HepG2 (cell line): ENCODE measurements around the gene FBXO2. TPM values are rescaled to one million over a fixed set of nuclear protein-coding genes. Genes with fewer than 3 reads are reported as not detected.

Source experiments
- AGO1 ChIP-seq: fragments of 200-400 bp; formaldehyde crosslinking; IDR thresholded peaks from 2 replicates; pipeline ENCODE4 v1.6.1; 2017; ENCODE audit warnings: mild to moderate bottlenecking, low read depth, low read length, moderate library complexity; ENCODE audit not compliant: poor library complexity, severe bottlenecking
- FOXO1 ChIP-seq: sonication (generic); formaldehyde crosslinking; IDR thresholded peaks from 2 replicates; pipeline ENCODE4 v1.4.0; 2020; ENCODE audit warnings: missing genetic modification reagents
- HMG20B ChIP-seq: conservative IDR thresholded peaks from 2 replicates; pipeline ENCODE4 v1.6.1; 2016; ENCODE audit warnings: missing genetic modification reagents, missing compliant biosample characterization
- IRF9 ChIP-seq: sonication (generic); formaldehyde crosslinking; IDR thresholded peaks from 2 replicates; pipeline ENCODE4 v1.8.0; 2022; ENCODE audit warnings: missing genetic modification reagents, mild to moderate bottlenecking, borderline replicate concordance
- IRX3 ChIP-seq: sonication (generic); formaldehyde crosslinking; IDR thresholded peaks from 2 replicates; pipeline ENCODE4 v1.8.1; 2023; ENCODE audit warnings: mild to moderate bottlenecking, low read depth, missing genetic modification reagents, borderline replicate concordance
- LCORL ChIP-seq, 2 experiments: fragments of 450-650 bp in 1 of 2; sonication (generic) in 1 of 2; formaldehyde crosslinking in 1 of 2; IDR thresholded peaks; 2 replicates each; pipeline versions ENCODE4 v1.5.0 to v1.6.1; 2017 to 2020; ENCODE audit warnings: antibody characterized with exemption in 1 of 2, missing genetic modification reagents in 1 of 2
- MTERF4 ChIP-seq: sonication (generic); formaldehyde crosslinking; IDR thresholded peaks from 2 replicates; pipeline ENCODE4 v1.8.0; 2023; ENCODE audit warnings: mild to moderate bottlenecking, missing genetic modification reagents
- NCOA1 ChIP-seq: sonication (generic); formaldehyde crosslinking; IDR thresholded peaks from 2 replicates; pipeline ENCODE4 v1.9.0; 2021; ENCODE audit warnings: missing genetic modification reagents
- NFATC3 ChIP-seq: sonication (generic); formaldehyde crosslinking; IDR thresholded peaks from 2 replicates; pipeline ENCODE4 v1.5.1; 2020; ENCODE audit warnings: mild to moderate bottlenecking, missing genetic modification reagents
- NR2F2 ChIP-seq: IDR thresholded peaks from 2 replicates; pipeline ENCODE4 v1.6.1; 2012; ENCODE audit warnings: low read depth, inconsistent platforms, borderline replicate concordance
- SNRNP70 ChIP-seq: fragments of 200-400 bp; formaldehyde crosslinking; IDR thresholded peaks from 2 replicates; pipeline ENCODE4 v1.6.1; 2017; ENCODE audit warnings: mild to moderate bottlenecking, low read depth, low read length, moderate library complexity
- TEAD3 ChIP-seq: optimal IDR thresholded peaks from 2 replicates; pipeline ENCODE3; 2016; ENCODE audit warnings: borderline replicate concordance
- TOPORS ChIP-seq: sonication (generic); formaldehyde crosslinking; IDR thresholded peaks from 2 replicates; pipeline ENCODE4 v1.8.0; 2023; ENCODE audit warnings: mild to moderate bottlenecking, missing genetic modification reagents
- ZBTB26 ChIP-seq: IDR thresholded peaks from 2 replicates; pipeline ENCODE4 v1.6.1; 2016; ENCODE audit warnings: missing compliant biosample characterization, missing genetic modification reagents, borderline replicate concordance
- ZBTB4 ChIP-seq: sonication (generic); formaldehyde crosslinking; IDR thresholded peaks from 2 replicates; pipeline ENCODE4 v1.4.0; 2020; ENCODE audit warnings: missing genetic modification reagents, mild to moderate bottlenecking, borderline replicate concordance
- ZIK1 ChIP-seq: sonication (generic); formaldehyde crosslinking; IDR thresholded peaks from 2 replicates; pipeline ENCODE4 v1.5.0; 2020; ENCODE audit warnings: mild to moderate bottlenecking, low read depth, missing genetic modification reagents, borderline replicate concordance
- ZNF143 ChIP-seq: sonication (generic); formaldehyde crosslinking; IDR thresholded peaks from 2 replicates; pipeline ENCODE4 v1.4.0; 2020; ENCODE audit warnings: missing genetic modification reagents
- ZNF546 ChIP-seq: sonication (generic); formaldehyde crosslinking; conservative IDR thresholded peaks from 2 replicates; pipeline ENCODE4 v1.8.1; 2023; ENCODE audit warnings: mild to moderate bottlenecking, missing genetic modification reagents
- ZNF549 ChIP-seq: sonication (generic); formaldehyde crosslinking; IDR thresholded peaks from 2 replicates; pipeline ENCODE4 v1.5.0; 2020; ENCODE audit warnings: missing genetic modification reagents
- ZNF816 ChIP-seq: sonication (generic); formaldehyde crosslinking; IDR thresholded peaks from 2 replicates; pipeline ENCODE4 v1.8.0; 2022; ENCODE audit warnings: missing genetic modification reagents, mild to moderate bottlenecking, borderline replicate concordance
- polyA plus RNA-seq, 8 experiments: library from polyadenylated mRNA; depleted of rRNA in 3 of 8; stranded (reverse) in 7 of 8; unstranded in 1 of 8; fragments of >200 nt; fragmentation: Illumina TruSeq in 4 of 8; extraction: Trizol in 4 of 8; gene quantifications; 2 replicates each; pipeline versions ENCODE4 v1.2.1 to v1.2.3, GENCODE V29; 2011 to 2016; ENCODE audit warnings: low read depth in 4 of 8, missing spikeins in 1 of 8, mixed read lengths in 1 of 8; ENCODE audit not compliant: insufficient read depth in 1 of 8
- total RNA-seq, 5 experiments: library from RNA; depleted of rRNA; stranded (reverse); fragments of >200 nt; fragmentation: Illumina TruSeq; extraction: Trizol; gene quantifications; 2 replicates each; pipeline ENCODE4 v1.2.3, GENCODE V29; 2016; ENCODE audit warnings: low read depth in 1 of 5
- TF ChIP-seq, protein P1 (sequence below): sonication (generic); formaldehyde crosslinking; IDR thresholded peaks from 2 replicates; pipeline ENCODE4 v1.4.0; 2020; ENCODE audit warnings: missing genetic modification reagents

FBXO2 gene
- total and polyA plus RNA-seq, 2 of the 13 experiments (the other 11 are each of a cell fraction or from before 2014, with no cell fraction given): 79.3 to 112 TPM

GRCh38 chr1:11671544-11672286 lies 17.5 kb upstream of the FBXO2 start (continued):
- TF ChIP-seq ZBTB26 (CRISPR knock-in tag) (no peak), IRF9 (CRISPR knock-in tag) (no peak; the same call in 1 of the 2 replicates), ZNF143 (CRISPR knock-in tag) (no peak), NR2F2 (no peak; the same call in 1 of the 2 replicates), NFATC3 (CRISPR knock-in tag) (no peak), TOPORS (CRISPR knock-in tag) (no peak), FOXO1 (CRISPR knock-in tag) (peak; percentile 58; the same call in 1 of the 2 replicates), NCOA1 (CRISPR knock-in tag) (no peak), ZBTB4 (peak; percentile 64), HMG20B (CRISPR knock-in tag) (no peak), ZNF546 (no peak), IRX3 (CRISPR knock-in tag) (no peak), ZNF816 (CRISPR knock-in tag) (no peak), SNRNP70 (no peak), MTERF4 (no peak), ZNF549 (CRISPR knock-in tag) (no peak), AGO1 (no peak), TEAD3 (peak; percentile 80), ZIK1 (CRISPR knock-in tag) (no peak), LCORL (IDR thresholded peaks at IDR 0.05) (no peak), LCORL (CRISPR knock-in tag; IDR thresholded peaks at IDR 0.05) (peak; percentile 96; the same call in 1 of the 2 replicates)
- TF ChIP-seq, protein P1, sequence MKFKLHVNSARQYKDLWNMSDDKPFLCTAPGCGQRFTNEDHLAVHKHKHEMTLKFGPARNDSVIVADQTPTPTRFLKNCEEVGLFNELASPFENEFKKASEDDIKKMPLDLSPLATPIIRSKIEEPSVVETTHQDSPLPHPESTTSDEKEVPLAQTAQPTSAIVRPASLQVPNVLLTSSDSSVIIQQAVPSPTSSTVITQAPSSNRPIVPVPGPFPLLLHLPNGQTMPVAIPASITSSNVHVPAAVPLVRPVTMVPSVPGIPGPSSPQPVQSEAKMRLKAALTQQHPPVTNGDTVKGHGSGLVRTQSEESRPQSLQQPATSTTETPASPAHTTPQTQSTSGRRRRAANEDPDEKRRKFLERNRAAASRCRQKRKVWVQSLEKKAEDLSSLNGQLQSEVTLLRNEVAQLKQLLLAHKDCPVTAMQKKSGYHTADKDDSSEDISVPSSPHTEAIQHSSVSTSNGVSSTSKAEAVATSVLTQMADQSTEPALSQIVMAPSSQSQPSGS: no peak; the same call in 1 of the 2 replicates
